ENCODE results near the gene PPM1H. TPM values are rescaled to one million over a fixed set of nuclear protein-coding genes. Genes with fewer than 3 reads are reported as not detected.

PPM1H gene
- total and polyA plus RNA-seq, 4 donors, result 2.3 to 7.2 (median 4.1) TPM

DNA sequence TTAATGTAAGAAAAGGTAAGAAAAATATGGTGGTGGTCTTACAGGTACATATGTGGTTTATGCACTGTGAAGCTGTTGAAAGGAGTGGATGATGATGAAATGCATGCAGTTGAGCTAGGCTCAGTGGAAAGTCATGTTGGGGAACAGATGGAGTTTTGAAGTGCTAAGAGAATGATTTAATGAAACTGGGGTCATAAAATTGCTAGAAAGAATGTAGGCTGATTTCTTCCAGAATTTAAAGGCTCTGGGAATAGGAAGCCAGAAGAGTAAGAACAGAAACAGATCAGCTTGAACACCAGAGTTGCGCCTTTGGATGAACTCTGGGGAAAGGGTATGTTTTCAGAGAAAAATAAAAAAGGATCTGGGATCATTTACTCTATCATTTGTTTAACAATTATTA is 321.9 kb downstream of the PPM1H start:
- TF ChIP-seq YY1 (IDR thresholded peaks at IDR 0.05) (no peak), TAF1 (conservative IDR thresholded peaks at IDR 0.05) (no peak), HNF4G (IDR thresholded peaks at IDR 0.05) (no peak), RXRA (IDR thresholded peaks at IDR 0.05) (no peak), HNF4A (conservative IDR thresholded peaks at IDR 0.05) (no peak), SP1 (IDR thresholded peaks at IDR 0.05) (no peak), JUND (IDR thresholded peaks at IDR 0.05) (no peak), GABPA (IDR thresholded peaks at IDR 0.05 in 1 of 2, conservative IDR thresholded peaks at IDR 0.05 in 1 of 2) (no peak), MAX (IDR thresholded peaks at IDR 0.05) (no peak), FOXA2 (IDR thresholded peaks at IDR 0.05) (no peak), NR2F2 (IDR thresholded peaks at IDR 0.05) (no peak)
- TF ChIP-seq, protein P1, sequence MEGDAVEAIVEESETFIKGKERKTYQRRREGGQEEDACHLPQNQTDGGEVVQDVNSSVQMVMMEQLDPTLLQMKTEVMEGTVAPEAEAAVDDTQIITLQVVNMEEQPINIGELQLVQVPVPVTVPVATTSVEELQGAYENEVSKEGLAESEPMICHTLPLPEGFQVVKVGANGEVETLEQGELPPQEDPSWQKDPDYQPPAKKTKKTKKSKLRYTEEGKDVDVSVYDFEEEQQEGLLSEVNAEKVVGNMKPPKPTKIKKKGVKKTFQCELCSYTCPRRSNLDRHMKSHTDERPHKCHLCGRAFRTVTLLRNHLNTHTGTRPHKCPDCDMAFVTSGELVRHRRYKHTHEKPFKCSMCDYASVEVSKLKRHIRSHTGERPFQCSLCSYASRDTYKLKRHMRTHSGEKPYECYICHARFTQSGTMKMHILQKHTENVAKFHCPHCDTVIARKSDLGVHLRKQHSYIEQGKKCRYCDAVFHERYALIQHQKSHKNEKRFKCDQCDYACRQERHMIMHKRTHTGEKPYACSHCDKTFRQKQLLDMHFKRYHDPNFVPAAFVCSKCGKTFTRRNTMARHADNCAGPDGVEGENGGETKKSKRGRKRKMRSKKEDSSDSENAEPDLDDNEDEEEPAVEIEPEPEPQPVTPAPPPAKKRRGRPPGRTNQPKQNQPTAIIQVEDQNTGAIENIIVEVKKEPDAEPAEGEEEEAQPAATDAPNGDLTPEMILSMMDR (IDR thresholded peaks at IDR 0.05; ENCODE audit: low read depth, low read length, missing input control), result no peak
- TF ChIP-seq, protein P2, sequence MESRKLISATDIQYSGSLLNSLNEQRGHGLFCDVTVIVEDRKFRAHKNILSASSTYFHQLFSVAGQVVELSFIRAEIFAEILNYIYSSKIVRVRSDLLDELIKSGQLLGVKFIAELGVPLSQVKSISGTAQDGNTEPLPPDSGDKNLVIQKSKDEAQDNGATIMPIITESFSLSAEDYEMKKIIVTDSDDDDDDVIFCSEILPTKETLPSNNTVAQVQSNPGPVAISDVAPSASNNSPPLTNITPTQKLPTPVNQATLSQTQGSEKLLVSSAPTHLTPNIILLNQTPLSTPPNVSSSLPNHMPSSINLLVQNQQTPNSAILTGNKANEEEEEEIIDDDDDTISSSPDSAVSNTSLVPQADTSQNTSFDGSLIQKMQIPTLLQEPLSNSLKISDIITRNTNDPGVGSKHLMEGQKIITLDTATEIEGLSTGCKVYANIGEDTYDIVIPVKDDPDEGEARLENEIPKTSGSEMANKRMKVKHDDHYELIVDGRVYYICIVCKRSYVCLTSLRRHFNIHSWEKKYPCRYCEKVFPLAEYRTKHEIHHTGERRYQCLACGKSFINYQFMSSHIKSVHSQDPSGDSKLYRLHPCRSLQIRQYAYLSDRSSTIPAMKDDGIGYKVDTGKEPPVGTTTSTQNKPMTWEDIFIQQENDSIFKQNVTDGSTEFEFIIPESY (IDR thresholded peaks at IDR 0.05), result no peak
- TF ChIP-seq, protein P3, sequence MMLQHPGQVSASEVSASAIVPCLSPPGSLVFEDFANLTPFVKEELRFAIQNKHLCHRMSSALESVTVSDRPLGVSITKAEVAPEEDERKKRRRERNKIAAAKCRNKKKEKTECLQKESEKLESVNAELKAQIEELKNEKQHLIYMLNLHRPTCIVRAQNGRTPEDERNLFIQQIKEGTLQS (IDR thresholded peaks at IDR 0.05), result no peak
- TF ChIP-seq, protein P4, sequence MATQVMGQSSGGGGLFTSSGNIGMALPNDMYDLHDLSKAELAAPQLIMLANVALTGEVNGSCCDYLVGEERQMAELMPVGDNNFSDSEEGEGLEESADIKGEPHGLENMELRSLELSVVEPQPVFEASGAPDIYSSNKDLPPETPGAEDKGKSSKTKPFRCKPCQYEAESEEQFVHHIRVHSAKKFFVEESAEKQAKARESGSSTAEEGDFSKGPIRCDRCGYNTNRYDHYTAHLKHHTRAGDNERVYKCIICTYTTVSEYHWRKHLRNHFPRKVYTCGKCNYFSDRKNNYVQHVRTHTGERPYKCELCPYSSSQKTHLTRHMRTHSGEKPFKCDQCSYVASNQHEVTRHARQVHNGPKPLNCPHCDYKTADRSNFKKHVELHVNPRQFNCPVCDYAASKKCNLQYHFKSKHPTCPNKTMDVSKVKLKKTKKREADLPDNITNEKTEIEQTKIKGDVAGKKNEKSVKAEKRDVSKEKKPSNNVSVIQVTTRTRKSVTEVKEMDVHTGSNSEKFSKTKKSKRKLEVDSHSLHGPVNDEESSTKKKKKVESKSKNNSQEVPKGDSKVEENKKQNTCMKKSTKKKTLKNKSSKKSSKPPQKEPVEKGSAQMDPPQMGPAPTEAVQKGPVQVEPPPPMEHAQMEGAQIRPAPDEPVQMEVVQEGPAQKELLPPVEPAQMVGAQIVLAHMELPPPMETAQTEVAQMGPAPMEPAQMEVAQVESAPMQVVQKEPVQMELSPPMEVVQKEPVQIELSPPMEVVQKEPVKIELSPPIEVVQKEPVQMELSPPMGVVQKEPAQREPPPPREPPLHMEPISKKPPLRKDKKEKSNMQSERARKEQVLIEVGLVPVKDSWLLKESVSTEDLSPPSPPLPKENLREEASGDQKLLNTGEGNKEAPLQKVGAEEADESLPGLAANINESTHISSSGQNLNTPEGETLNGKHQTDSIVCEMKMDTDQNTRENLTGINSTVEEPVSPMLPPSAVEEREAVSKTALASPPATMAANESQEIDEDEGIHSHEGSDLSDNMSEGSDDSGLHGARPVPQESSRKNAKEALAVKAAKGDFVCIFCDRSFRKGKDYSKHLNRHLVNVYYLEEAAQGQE (IDR thresholded peaks at IDR 0.05), result no peak
- Histone ChIP-seq H3K27me3 (ENCODE audit: control insufficient read depth in 4 of 4, insufficient read depth in 4 of 4, low read length in 3 of 4) (no peaks in the 10 kb centered on the region), H3K4me3 (ENCODE audit: low read depth in 1 of 3, low read length in 3 of 3) (no peak overlapping the region), H3K4me1 (ENCODE audit: control insufficient read depth in 4 of 4, insufficient read depth in 4 of 4, low read length in 3 of 4) (no peaks in the 10 kb centered on the region), H3K9me3 (ENCODE audit: control insufficient read depth in 4 of 4, low read length in 3 of 4) (no peaks in the 10 kb centered on the region), H3K9ac (ENCODE audit: low read depth in 1 of 2, low read length in 2 of 2) (no peak overlapping the region), H3K36me3 (ENCODE audit: control insufficient read depth in 4 of 4, insufficient read depth in 3 of 4, low read depth in 1 of 4, low read length in 3 of 4) (no peaks in the 10 kb centered on the region), H3K27ac (ENCODE audit: low read depth in 1 of 2, low read length in 2 of 2) (no peak overlapping the region)
- WGBS, result 91% methylated on average over 1 of the region's 1 CpG
- no peak for DNase-seq (ENCODE audit: low spot score)

GRCh38 chr12:62606654-62607053 is 328.3 kb downstream of the PPM1H start:
- Histone ChIP-seq H3K9ac (ENCODE audit: low read depth in 1 of 2, low read length in 2 of 2) (no peak overlapping the region), H3K36me3 (ENCODE audit: control insufficient read depth in 4 of 4, insufficient read depth in 3 of 4, low read depth in 1 of 4, low read length in 3 of 4) (no peaks in the 10 kb centered on the region), H3K9me3 (ENCODE audit: control insufficient read depth in 4 of 4, low read length in 3 of 4) (no peaks in the 10 kb centered on the region), H3K27ac (ENCODE audit: low read depth in 1 of 2, low read length in 2 of 2) (no peak overlapping the region), H3K4me1 (ENCODE audit: control insufficient read depth in 4 of 4, insufficient read depth in 4 of 4, low read length in 3 of 4) (peaks cover 0 to 10% (median 6%) of the 10 kb centered on the region in 4 donors), H3K27me3 (ENCODE audit: control insufficient read depth in 4 of 4, insufficient read depth in 4 of 4, low read length in 3 of 4) (no peaks in the 10 kb centered on the region), H3K4me3 (ENCODE audit: low read depth in 1 of 3, low read length in 3 of 3) (no peak overlapping the region)
- 90% methylated on average over 1 of the region's 1 CpG for WGBS
- TF ChIP-seq SP1 (IDR thresholded peaks at IDR 0.05) (no peak), MAX (IDR thresholded peaks at IDR 0.05) (no peak)
- TF ChIP-seq, protein P2 (IDR thresholded peaks at IDR 0.05), result no peak
- no peak for DNase-seq (ENCODE audit: low spot score)

All from liver (tissue), 9 donors.